Neuronal stem cell (in vitro differentiated cells): ENCODE data around the gene TBC1D22A.

Experiments
- DNase-seq: peaks from one replicate; pipeline ENCODE4 v3.0.0-alpha.2; 2013; ENCODE audit warnings: low spot score
- H2AFZ ChIP-seq: one replicate; pipeline ENCODE4 v1.6.1; 2013; ENCODE audit warnings: mild to moderate bottlenecking, low read length, inconsistent platforms
- H2AK5ac ChIP-seq: 2 replicates; pipeline ENCODE4 v1.6.1; 2013; ENCODE audit warnings: low read depth, mild to moderate bottlenecking, inconsistent platforms, low read length, moderate library complexity, mixed read lengths
- H2BK120ac ChIP-seq: 2 replicates; pipeline ENCODE4 v1.6.1; 2013; ENCODE audit warnings: low read depth, mild to moderate bottlenecking, inconsistent platforms, low read length, moderate library complexity, mixed read lengths
- H2BK12ac ChIP-seq: one replicate; pipeline ENCODE4 v1.6.1; 2013; ENCODE audit warnings: low read length, inconsistent platforms
- H2BK15ac ChIP-seq: 2 replicates; pipeline ENCODE4 v1.6.1; 2013; ENCODE audit warnings: mild to moderate bottlenecking, low read length, inconsistent platforms, mixed read lengths
- H2BK5ac ChIP-seq: one replicate; pipeline ENCODE4 v1.6.1; 2013; ENCODE audit warnings: inconsistent platforms, mild to moderate bottlenecking, low read length, moderate library complexity
- H3K14ac ChIP-seq: one replicate; pipeline ENCODE4 v1.6.1; 2013; ENCODE audit warnings: low read length, inconsistent platforms
- H3K18ac ChIP-seq: 2 replicates; pipeline ENCODE4 v1.6.1; 2013; ENCODE audit warnings: low read length, inconsistent platforms
- H3K23ac ChIP-seq: 2 replicates; pipeline ENCODE4 v1.6.1; 2013; ENCODE audit warnings: low read depth, mild to moderate bottlenecking, mixed read lengths, low read length, inconsistent platforms; ENCODE audit not compliant: poor library complexity
- H3K27ac ChIP-seq: replicated peaks from 3 replicates; pipeline ENCODE4 v1.5.1; 2013; ENCODE audit warnings: low read length, inconsistent platforms
- H3K27me3 ChIP-seq, 3 experiments: 2 replicates each; pipeline ENCODE4 v1.6.1; 2013; ENCODE audit warnings: low read length in 3 of 3, mild to moderate bottlenecking in 2 of 3, inconsistent platforms in 1 of 3, low read depth in 1 of 3, mixed read lengths in 1 of 3, moderate library complexity in 1 of 3; ENCODE audit not compliant: control insufficient read depth in 3 of 3, insufficient read depth in 3 of 3
- H3K36me3 ChIP-seq, 2 donors: replicated peaks in 1 of 2; 2 replicates each; pipeline ENCODE4 v1.6.1; 2013; ENCODE audit warnings: low read length in 2 of 2; ENCODE audit not compliant: control insufficient read depth in 2 of 2, insufficient read depth in 2 of 2
- H3K4ac ChIP-seq: 2 replicates; pipeline ENCODE4 v1.6.1; 2013; ENCODE audit warnings: inconsistent platforms, mild to moderate bottlenecking, low read length, moderate library complexity
- H3K4me1 ChIP-seq, 2 donors: 1 replicate in 1 of 2; 2 replicates in 1 of 2; pipeline ENCODE4 v1.6.1; 2013; ENCODE audit warnings: low read length in 2 of 2, low read depth in 1 of 2; ENCODE audit not compliant: control insufficient read depth in 2 of 2, insufficient read depth in 1 of 2
- H3K4me2 ChIP-seq: one replicate; pipeline ENCODE4 v1.6.1; 2013; ENCODE audit warnings: mild to moderate bottlenecking, low read length, inconsistent platforms; ENCODE audit not compliant: insufficient read depth, poor library complexity, severe bottlenecking
- H3K4me3 ChIP-seq, 2 donors: 2 replicates each; pipeline ENCODE4 v1.5.1; 2013; ENCODE audit warnings: low read length in 2 of 2, mild to moderate bottlenecking in 2 of 2, inconsistent platforms in 1 of 2, moderate library complexity in 1 of 2
- H3K79me1 ChIP-seq: one replicate; pipeline ENCODE4 v1.6.1; 2013; ENCODE audit warnings: low read depth, mild to moderate bottlenecking, inconsistent platforms, low read length, moderate library complexity
- H3K9ac ChIP-seq: one replicate; pipeline ENCODE4 v1.6.1; 2013; ENCODE audit warnings: mild to moderate bottlenecking, low read depth, low read length, inconsistent platforms; ENCODE audit not compliant: poor library complexity
- H3K9me3 ChIP-seq, 2 donors: replicated peaks in 1 of 2; 2 replicates each; pipeline versions ENCODE3 to v1.6.1; 2013; ENCODE audit warnings: low read length in 2 of 2, mild to moderate bottlenecking in 2 of 2, inconsistent platforms in 1 of 2, low read depth in 1 of 2, mixed read lengths in 1 of 2, moderate library complexity in 1 of 2; ENCODE audit not compliant: control insufficient read depth in 2 of 2, insufficient read depth in 1 of 2
- H4K8ac ChIP-seq: one replicate; pipeline ENCODE4 v1.6.1; 2013; ENCODE audit warnings: low read depth, mild to moderate bottlenecking, inconsistent platforms, low read length, moderate library complexity
- H4K91ac ChIP-seq: one replicate; pipeline ENCODE4 v1.6.1; 2013; ENCODE audit warnings: low read length, low read depth, mild to moderate bottlenecking, inconsistent platforms; ENCODE audit not compliant: poor library complexity
- WGBS, 2 donors: extraction: QIAGEN DNeasy Blood & Tissue Kit; methylation state at CpG; one replicate each; pipeline ENCODE4 v1.1.7; 2013; ENCODE audit warnings: missing lambda C conversion rate in 2 of 2, mixed read lengths in 1 of 2; ENCODE audit not compliant: insufficient read length in 2 of 2, insufficient replicate concordance in 1 of 2; ENCODE audit errors: extremely low coverage in 2 of 2; 5-methylcytosine and 5-hydroxymethylcytosine counted together

The TBC1D22A gene

DNA sequence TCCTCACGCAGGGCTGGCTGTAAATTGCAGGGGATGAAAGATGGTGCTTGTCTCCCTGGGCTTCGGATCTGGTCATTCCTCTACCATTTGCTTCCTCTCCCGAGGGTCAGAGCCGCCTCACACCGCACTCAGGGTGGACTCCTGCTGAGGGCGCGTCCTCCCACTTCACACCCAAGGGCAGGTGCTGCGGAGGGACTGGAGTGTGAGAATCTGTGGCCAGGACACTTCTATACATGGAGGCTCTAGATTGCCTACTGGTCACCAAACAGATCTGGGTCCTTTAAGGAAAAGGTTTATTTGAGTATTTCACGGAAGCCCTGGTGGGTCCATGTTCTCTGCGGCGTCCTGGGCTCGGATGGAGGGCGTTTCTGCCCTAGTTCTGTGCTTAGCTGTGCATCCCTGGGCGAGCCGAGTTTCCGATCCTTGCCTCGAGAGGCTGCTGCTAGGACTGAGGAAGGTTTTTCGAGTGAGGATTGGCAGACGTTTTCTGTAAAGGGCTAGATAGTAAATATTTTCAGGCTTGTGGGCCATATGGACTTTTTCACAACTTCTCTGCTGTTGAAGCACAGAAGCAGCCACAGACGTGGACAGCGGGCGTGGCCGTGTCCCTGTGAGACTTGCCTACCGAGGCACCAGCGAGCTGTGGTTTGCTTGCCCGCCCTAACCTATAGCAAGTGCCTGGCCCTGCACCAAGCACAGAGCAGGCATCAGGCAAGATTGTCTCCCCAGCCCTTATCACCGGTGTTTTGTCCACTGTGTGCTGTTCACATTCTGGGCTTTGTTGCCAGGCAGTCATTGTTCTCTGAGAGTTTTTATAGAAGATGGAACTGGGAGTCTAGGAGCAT lies 279.0 kb downstream of the TBC1D22A start:
- H3K79me1 ChIP-seq = no peaks in the 10 kb centered on the region
- WGBS, 2 donors = no CpG with 5 or more reads among the region's 27 CpGs
- H3K9ac ChIP-seq = no peak overlapping the region
- H2BK15ac ChIP-seq = no peak overlapping the region
- H3K27me3 ChIP-seq = no peaks in the 10 kb centered on the region
- H2BK12ac ChIP-seq = no peak overlapping the region
- H3K4me1 ChIP-seq = peaks cover 7 to 9% of the 10 kb centered on the region in 2 donors
- peak overlapping the region; percentile 65 for H3K18ac ChIP-seq
- no peak overlapping the region for H2BK5ac ChIP-seq
- DNase-seq = no peak
- H3K4me3 ChIP-seq = no peak overlapping the region
- no peak overlapping the region for H3K4me2 ChIP-seq
- no peak overlapping the region for H3K27ac ChIP-seq
- H2BK120ac ChIP-seq = no peak overlapping the region
- no peak overlapping the region for H4K8ac ChIP-seq
- H2AFZ ChIP-seq = no peak overlapping the region
- no peak overlapping the region for H2AK5ac ChIP-seq
- no peaks in the 10 kb centered on the region for H3K9me3 ChIP-seq
- H3K36me3 ChIP-seq = peaks cover 0 to 2% of the 10 kb centered on the region in 2 donors
- H4K91ac ChIP-seq = no peak overlapping the region
- H3K23ac ChIP-seq = peak overlapping the region; percentile 68
- no peak overlapping the region for H3K14ac ChIP-seq
- H3K4ac ChIP-seq = no peak overlapping the region

- Histone ChIP-seq H3K79me1 (no peaks in the 10 kb centered on the region), H2BK12ac (no peak overlapping the region), H2BK5ac (no peak overlapping the region), H2BK15ac (no peak overlapping the region), H3K4me1 (peaks cover 7 to 9% of the 10 kb centered on the region in 2 donors), H3K36me3 (peaks cover 0 to 2% of the 10 kb centered on the region in 2 donors), H3K18ac (peak overlapping the region; percentile 32), H3K4ac (no peak overlapping the region), H3K27me3 (no peaks in the 10 kb centered on the region), H2AK5ac (no peak overlapping the region), H3K9ac (no peak overlapping the region), H3K9me3 (no peaks in the 10 kb centered on the region), H3K4me2 (no peak overlapping the region), H3K23ac (peak overlapping the region; percentile 57), H4K8ac (no peak overlapping the region), H2BK120ac (no peak overlapping the region), H3K14ac (no peak overlapping the region), H3K27ac (no peak overlapping the region), H4K91ac (peak overlapping the region; percentile 35), H2AFZ (no peak overlapping the region), H3K4me3 (no peak overlapping the region)
- WGBS, 2 donors = no CpG with 5 or more reads among the region's 11 CpGs
- no peak for DNase-seq
Observed at GRCh38 chr22:47042116-47042825, 279.8 kb downstream of the TBC1D22A start.

- peak overlapping the region; percentile 20 for H2AK5ac ChIP-seq
- no peak overlapping the region for H2BK5ac ChIP-seq
- peak overlapping the region; percentile 32 for H3K18ac ChIP-seq
- H4K91ac ChIP-seq = peak overlapping the region; percentile 35
- H3K27me3 ChIP-seq = no peaks in the 10 kb centered on the region
- no peaks in the 10 kb centered on the region for H3K79me1 ChIP-seq
- H2BK15ac ChIP-seq = no peak overlapping the region
- no CpG with 5 or more reads among the region's 18 CpGs for WGBS, 2 donors
- peak overlapping the region; percentile 35 for H2BK120ac ChIP-seq
- H3K4me3 ChIP-seq = peak overlapping the region in 1 of 2 donors; percentile 13
- peak overlapping the region; percentile 75 for H3K14ac ChIP-seq
- H4K8ac ChIP-seq = no peak overlapping the region
- peak overlapping the region; percentile 51 for H3K9ac ChIP-seq
- H3K36me3 ChIP-seq = peaks cover 0 to 2% of the 10 kb centered on the region in 2 donors
- no peak overlapping the region for H2BK12ac ChIP-seq
- no peak overlapping the region for H3K27ac ChIP-seq
- no peak for DNase-seq
- H3K4me2 ChIP-seq = no peak overlapping the region
- H3K4me1 ChIP-seq = peaks cover 7 to 9% of the 10 kb centered on the region in 2 donors
- H3K4ac ChIP-seq = no peak overlapping the region
- H2AFZ ChIP-seq = no peak overlapping the region
- H3K23ac ChIP-seq = peak overlapping the region; percentile 57
- no peaks in the 10 kb centered on the region for H3K9me3 ChIP-seq
Observed at GRCh38 chr22:47042861-47043496, 280.5 kb downstream of the TBC1D22A start.
